ENCODE measurements around the gene RAI1. TPM values are rescaled to one million over a fixed set of nuclear protein-coding genes. Genes with fewer than 3 reads are reported as not detected.

RAI1 gene
- total and polyA plus RNA-seq, 2 of the 8 experiments (the other 6 are each of a cell fraction or from before 2014, with no cell fraction given), result 0.39 to 1.2 TPM

GRCh38 chr17:17739388-17740066 is 58.3 kb downstream of the RAI1 start (continued):
- no peak for TF ChIP-seq RNF2 (IDR thresholded peaks at IDR 0.05; ENCODE audit: borderline replicate concordance, low read depth, low read length, missing control alignments, poor library complexity, severe bottlenecking)
- TF ChIP-seq CHD7 (IDR thresholded peaks at IDR 0.05; ENCODE audit: insufficient replicate concordance, low read length), result no peak
- no peak for TF ChIP-seq SIX5 (IDR thresholded peaks at IDR 0.05; ENCODE audit: low read depth, low read length)
- TF ChIP-seq TCF12 (IDR thresholded peaks at IDR 0.05; ENCODE audit: low read depth, low read length), result no peak

All from H1 (cell line).